HG02759 (cell line): ENCODE results near the gene RIIAD1.
"Not testable (repeated sequence)": the region's sequence is repeated elsewhere in the genome, so short reads cannot be mapped to it uniquely, and the experiment has no call there.

ENCODE experiments used
- ATAC-seq: cut with Tn5 transposase; IDR thresholded peaks from one replicate; pipeline ENCODE4 v1.9.1; 2021; ENCODE audit warnings: mild to moderate bottlenecking, moderate library complexity; ENCODE audit not compliant: unreplicated experiment

The RIIAD1 gene, protein sequence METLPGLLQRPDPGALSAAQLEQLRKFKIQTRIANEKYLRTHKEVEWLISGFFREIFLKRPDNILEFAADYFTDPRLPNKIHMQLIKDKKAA

DNA sequence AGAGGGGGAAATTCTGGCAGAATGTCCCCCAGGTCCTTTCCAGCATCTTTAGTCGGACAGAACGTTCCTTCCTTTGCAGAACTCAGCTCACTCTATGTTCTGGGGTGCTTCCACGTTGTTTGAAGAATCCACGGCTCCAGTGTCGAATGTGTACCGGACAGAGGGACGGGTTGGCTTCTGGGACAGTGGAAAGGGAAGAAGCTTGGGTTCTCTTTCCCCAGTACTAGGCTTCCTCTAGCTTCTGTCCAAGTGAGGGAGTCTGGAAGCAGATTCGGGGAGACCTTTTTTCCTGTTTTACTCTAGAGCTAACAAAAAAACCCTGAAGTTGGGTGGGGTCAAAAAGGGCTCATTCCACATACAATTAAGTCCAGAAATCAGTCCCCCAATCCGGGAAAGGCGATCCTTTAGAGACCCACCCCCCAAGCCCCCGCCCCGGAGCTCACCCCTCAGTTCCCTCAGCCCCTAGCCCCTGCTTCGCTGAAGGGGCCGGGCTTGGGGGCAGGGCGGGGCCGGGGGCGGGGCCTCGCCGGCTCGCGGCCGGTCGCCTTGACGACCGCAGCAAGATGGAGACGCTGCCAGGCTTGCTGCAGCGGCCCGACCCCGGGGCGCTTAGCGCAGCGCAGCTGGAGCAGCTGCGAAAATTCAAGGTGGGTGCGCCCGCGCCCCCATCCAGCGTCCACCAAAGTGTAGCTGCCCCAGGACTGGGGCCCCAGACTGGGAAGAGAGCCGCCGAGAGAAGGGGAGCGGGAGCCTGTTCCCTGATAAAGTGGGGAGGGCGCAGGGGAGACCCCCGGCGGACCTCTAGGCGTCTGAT lies at the start of gene RIIAD1:
RIIAD1 (plus strand) TSS at position 549 of the 814 bp plus-strand sequence; CDS start at position 564, 15 bp downstream.
- peak; percentile 71 for ATAC-seq

DNA sequence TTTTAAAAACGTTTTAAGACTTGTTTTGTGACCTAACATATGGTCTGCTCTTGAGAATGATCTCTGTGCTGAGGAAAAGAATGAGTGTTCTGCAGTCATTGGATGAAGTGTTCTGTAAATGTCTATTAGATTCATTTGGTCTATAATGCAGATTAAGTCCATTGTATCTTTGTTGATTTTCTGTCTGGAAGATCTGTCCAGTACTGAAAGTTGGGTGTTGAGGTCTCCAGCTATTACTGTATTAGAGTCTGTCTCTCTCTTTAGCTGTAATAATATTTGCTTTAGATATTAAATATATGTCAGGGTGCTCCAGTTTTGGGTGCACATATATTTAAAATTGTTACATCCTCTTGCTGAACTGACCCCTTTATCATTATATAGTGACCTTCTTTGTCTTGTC lies 47.9 kb upstream of the RIIAD1 start:
- no peak for ATAC-seq

DNA sequence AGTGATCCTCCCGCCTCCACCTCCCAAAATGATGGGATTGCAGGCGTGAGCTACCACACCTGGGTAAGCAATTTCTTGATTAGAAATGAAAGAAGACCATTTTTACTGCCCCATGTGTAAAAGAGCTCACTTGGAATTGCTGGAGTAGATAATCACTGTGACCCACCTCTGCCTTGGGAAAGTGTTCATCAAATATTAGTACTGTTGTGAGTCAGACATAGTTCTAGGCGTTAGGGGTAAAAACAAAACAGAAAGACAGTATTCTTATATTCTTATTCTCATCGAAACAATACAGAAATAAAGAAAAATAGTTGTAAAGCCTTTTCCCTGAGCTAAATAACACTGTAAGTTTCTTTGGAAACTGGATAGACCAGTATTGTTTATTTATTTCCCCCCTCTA lies 40.9 kb upstream of the RIIAD1 start:
- ATAC-seq, result no peak

DNA sequence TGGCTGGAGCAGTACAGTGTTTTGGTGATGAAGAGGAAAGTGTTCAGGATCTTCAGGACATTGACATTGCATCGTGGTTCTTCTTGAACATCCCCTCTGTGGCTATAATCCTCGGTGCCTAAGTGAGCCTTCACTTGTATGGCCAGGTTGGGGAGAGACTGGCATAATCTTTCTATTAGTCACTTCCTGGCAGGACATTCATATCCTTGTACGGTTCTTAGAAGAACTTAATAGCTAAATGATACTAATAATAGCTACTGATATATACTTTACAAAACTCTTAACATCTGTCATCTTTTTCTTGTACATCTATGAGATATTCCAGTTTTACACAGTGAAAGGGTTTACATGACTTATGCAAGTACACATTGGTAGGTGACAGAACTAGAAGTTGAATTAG lies 40.5 kb upstream of the RIIAD1 start:
- ATAC-seq, result no peak

DNA sequence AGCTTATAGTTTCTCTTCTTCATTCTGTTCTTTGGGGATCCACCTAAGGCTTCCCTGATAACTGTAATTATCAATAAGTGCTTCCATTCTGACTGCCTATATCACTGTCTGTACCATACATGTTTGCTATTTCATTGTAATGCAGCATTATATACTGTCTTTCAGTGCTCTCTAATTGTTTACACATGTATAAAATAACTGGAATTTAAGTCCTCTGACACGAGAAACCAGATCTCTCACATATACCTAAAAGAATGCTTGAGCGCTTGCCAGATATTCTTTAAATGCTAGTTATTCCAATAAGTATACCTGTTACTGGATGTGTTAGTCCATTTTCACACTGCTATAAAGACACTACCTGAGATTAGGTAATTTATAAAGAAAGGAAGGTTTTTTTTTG lies 39.4 kb upstream of the RIIAD1 start:
- ATAC-seq, result no peak

DNA sequence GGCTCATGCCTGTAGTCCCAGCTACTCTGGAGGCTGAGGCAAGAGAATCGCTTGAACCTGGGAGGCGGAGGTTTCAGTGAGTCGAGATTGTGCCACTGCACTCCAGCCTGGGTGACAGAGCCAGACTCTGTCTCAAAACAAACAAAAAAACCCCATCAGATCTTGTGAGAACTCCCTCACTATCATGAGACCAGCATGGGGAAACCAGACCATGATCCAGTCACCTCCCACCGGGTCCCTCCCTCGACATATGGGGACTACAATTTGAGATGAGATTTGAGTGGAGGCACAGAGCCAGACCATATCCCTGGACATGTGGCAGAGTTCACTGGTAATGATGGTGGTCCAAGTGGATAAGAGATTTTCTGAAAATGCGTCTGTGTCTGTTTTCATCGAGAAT lies 38.4 kb upstream of the RIIAD1 start:
- not testable (repeated sequence) for ATAC-seq

DNA sequence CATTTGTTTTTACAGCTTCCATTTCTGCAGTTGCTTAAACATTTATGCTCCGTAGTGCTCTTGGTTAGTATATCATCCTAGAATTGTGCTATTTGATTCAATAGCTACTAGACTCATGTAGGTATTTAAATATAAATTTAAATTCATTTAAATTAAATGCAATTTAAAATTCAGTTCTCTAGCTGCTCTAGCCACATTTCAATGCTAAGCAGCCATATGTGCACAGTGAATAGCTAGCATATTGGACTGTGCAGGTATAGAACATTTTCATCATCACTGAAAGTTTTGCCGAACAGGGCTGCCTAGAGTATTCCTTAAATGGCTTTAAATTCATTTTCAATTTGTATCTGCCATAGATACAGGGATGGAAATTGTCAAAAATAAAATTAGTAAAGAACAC lies 37.2 kb upstream of the RIIAD1 start:
- no peak for ATAC-seq

DNA sequence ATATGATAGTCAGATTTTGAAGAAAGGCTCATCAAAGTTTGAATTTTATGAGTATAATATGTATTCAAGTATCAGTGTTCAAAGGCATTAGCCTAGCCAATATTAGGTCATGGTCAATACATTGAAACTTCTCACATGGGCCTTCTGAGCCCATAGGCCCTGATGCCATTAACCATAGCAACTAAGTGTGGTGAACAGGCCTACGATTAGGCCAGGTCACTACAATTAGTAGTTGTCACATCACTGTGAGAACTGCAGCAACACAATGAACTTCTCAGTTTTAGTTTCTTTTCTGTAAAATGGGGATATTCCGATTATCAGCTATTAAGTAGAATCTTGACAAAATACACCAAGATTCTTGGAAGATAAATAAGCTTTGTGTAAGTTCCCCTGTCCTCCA lies 34.8 kb upstream of the RIIAD1 start:
- ATAC-seq, result no peak

DNA sequence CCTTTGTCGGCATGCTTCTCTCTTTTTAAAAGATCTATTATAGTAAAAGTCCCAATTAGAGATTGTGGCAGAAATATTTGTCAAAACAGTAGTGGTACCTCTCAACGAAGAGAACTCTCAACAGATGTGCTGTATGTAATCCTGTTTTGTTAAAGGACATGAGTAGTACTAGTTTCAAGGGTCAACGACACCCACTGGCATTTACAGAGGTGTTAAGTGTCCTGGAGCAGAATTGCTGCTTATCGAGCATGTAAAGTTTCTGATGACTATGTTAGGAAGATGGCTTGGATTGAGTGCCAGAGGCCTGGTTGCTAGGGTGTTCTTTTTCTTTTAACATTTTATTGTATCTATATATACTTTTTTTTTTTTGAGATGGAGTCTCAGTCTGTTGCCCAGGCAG lies 31.8 kb upstream of the RIIAD1 start:
- no peak for ATAC-seq

DNA sequence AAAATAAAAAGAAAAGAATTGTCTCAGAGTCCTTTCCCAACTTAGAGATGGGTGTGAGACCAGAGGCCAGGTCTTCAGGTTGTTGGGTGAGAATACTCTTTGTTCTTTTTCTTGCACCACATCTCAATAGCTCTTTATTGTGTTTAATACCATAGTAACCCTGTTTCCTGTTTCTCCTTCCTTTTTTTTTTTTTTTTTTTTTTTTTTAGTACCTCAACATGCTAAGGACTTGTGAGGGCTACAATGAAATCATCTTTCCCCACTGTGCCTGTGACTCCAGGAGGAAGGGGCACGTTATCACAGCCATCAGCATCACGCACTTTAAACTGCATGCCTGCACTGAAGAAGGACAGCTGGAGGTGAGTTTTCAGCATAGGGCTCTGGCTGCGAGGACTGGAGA lies 29.1 kb upstream of the RIIAD1 start:
- ATAC-seq, result no peak

DNA sequence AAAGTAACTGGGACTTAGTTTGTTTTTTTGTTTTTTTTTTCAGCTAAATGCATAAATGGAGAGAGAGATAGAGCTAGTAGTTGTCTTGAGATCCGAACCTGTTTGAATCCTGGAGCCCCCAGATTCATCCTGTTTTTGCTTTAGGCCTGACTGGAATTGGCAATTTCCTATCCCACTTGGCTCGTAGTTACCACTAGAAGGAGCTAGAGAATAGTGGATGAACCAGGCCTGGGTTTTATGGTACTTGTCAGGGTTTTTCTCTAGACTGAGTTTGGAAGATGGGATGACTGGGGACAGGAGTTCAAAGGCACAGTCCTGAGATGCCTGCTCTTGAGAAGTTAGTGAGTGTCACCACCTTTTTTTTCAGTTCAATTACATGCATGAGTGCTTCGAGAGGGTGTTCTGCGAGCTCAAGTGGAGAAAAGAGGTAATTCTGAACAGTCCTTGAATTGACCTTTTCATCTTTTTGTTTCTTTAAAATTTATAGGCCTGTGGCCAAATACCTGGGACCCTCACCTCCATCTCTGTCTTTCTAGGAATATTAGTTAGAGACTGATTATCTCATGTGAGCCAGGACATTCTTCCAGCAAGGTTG lies 28.2 kb upstream of the RIIAD1 start:
- ATAC-seq, result no peak

DNA sequence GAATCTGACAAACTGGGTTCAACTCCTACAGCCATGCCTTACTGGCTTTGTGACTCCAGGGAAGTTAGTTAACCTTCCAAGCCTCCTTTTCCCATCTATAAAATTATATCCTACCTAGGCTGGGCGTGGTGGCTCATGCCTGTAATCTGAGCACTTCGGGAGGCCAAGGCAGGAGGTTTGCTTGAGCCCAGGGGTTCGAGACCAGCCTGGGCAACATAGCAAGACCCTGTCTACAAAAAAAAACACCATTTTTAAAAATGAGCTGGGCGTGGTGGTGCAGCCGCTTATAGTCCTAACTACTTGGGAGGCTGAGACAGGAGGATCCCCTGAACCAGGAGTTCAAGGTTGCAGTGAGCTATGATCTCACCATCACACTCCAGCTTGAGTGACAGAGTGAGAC lies 19.8 kb upstream of the RIIAD1 start:
- no peak for ATAC-seq

DNA sequence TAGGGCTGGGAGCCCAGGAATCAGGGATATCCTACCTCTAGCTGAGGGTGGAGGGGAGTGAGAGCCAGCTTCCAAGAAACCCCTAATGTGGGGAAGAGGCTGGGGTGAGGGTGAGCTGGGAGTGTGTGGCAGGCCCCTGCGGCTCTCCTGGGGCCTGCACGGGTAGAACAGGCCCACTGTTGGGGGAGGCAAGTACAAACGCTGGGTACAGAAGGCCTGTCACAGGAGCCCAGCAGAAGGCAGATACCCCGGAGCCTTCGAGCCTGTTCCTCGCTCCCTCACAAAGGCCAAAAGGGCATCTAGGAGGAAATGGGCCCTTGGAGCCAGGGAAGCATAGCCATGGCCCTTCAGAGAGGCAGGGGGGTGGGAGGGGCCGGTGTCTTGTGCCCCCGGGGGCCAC lies 18.4 kb upstream of the RIIAD1 start:
- no peak for ATAC-seq

DNA sequence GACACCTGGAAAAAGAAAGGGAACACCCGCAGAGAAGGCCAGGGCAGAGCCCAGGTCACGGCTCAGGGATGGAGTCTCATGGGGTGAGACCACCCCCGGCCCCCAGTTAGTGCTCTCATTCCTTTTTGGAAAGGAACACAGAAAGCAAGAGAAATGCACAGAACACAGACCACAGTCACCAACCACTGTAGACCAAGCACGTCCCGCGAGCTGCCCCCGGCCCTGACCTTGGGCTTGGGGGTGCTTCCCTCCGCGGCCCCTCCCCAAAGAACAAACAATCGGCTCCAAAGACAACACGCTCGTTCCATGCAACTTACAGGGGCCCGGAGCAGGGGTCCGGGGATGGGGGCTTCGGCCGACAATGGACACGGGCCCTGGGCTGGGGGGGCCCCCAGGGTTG lies 17.5 kb upstream of the RIIAD1 start:
- ATAC-seq, result no peak

DNA sequence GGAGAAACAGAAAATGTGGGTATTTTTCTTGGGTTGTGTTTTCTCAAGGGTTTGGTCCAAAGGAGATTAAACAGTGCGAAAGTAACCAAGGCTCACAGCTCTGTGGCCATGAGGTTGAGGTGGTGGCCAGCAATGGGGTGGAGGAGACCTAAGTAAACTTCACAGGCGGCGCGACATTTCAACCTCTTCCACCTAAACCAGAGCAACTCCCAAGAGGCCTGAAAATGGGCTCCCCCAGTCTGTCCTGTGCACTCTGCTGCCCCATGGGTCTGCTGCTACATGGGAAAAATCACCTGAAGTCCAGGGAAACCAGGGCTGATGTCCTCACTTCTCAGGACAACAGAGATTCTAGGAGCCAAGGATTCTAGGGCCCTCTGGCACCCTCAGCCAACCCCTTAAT lies 17.1 kb upstream of the RIIAD1 start:
- ATAC-seq, result no peak

DNA sequence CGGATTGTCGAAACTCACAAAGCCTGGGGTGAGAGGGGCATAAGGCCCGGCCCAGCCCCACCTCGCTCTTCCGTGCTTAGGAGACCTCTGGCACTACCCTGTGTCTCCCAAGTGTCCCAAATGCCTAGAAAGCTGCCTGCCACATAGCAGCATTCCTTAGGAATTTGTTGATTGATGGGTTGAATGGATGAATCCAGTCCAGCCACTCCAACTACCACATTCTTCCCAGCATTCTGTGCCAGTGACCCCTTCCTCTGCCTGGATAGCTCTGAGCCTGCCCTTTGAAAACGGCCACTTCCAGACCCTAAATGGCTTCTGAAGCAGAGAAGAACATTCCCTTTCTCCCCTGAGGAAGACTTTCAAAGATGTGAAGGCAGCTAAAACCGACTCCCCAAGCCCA lies 16.2 kb upstream of the RIIAD1 start:
- no peak for ATAC-seq

DNA sequence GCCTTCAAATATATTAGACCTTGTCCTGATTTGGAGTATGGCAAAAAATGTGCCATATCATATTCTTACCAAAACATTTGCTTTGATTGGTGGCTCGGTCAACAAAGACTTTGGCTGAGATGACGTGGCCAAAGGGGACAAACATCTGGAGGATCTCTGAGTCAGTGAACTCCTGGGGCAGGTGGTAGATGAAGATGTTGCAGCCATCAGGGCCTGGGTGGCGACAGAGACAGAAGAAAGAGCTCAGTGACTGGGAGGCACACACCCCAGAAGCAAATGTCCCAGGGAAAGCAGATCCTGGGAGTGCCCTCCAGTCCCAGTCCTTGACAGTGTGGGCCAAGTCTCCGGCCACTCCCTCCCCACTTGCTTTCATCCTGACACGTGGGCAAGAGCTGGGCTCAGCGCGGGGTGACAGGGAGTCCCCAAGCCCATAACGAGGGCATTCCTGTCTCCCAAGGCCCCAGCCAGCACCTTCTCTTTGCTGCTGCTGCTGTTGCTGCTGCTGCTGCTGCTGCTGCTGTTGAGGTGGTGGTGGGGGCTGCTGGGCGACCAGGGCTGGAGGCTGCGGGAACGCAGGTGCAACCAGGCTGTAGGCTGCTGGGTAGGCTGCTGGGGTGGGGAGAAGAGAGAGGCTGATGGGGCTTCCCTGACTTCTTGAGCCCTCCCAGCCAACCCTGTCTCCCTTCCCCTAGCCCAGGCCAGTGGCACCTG lies 15.4 kb upstream of the RIIAD1 start:
- ATAC-seq, result no peak

DNA sequence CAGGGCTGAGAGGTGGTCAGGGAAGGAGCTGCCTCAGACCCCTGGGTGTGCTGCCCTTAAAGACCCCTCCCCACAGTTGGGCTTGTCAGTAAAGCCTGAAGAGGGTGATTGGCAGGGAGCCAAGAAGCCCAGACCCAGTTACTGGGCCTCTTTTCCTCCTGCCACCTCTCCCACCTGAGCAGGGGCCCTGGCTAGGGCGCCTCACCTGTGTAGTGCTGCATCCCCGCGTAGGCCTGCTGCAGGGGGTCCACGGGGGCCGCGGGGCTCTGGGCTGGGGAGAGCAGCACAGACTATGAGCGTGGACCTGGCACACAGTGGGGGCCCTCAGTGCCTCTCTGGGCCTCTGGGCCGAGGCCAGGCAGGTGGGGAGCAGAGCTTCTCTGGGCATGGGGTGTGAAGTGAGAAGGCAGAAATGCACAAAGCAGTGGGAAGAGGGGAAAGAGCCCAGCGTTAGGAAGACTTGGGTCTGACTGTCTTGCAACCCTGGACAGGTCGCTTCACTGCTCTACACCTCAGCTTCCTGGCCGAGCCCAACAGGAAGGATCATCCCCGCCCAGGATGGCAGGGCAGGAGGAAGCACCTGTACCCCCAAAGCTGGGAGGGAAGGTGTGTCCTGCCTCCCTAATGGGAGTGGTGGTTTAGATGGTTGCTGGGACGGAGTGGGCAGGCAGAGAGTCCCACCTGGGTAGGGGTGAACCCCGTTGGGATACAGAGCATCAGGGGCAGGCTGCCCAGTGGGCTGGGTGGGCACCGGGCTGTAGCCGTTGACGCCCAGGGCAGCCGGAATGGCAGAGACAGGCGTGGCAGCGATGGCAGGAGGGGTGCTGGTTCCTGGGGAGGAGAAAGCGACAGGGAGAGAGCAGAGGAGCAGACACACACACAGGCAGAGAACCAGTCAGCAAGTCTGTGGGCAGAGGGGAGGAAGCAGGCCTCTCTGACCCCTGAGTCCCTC lies 14.6 kb upstream of the RIIAD1 start:
- ATAC-seq, result no peak

DNA sequence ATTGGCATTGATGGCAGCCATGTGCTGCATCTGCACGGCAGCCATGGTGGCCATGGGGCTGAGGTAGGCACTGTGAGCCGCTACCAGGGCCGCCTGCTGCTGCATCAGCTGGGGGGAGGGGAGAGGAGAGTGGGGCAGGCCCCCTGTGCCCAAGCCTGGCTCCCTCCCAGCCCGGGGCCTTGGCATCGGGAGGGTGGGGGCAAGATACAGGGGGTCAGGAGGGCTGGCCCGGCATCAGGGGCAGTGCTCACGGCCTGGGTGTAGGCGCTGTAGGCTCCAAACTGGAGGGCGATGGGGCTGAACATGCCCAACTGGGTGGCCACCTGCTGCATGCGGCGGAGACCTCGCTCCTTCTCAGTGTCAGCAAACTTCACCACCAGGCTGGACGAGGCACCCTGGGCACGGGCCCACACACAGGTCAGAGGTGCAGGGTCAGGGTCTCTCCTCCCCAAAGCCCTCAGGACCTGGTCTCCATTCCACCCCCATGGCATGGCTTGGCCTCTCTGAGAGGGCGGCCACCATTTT lies 13.7 kb upstream of the RIIAD1 start:
- ATAC-seq, result no peak

DNA sequence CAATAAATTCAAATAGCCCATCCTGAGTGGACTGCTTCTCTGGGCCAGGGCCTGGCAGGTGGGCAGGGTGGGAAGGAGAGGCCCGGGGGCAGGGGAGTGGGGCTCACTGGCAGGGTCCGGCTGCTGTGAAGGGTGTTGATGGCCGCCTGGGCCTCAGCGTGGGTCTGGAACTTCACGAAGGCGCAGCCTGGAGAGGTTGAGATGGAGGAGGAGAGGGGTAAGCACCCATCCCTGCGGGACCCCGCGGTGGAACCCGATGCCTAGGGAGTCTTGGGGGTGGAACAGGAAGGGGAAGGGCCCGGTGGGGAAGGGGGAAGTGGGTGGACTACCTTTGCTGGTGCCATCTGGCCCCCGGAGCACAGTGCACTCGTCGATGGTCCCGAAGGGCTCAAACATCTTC lies 12.4 kb upstream of the RIIAD1 start:
- ATAC-seq, result no peak
